ENCODE measurements around the gene ZBTB17. TPM values are rescaled to one million over a fixed set of nuclear protein-coding genes. Genes with fewer than 3 reads are reported as not detected.

The ZBTB17 gene
- total and polyA plus RNA-seq, 9 of the 15 experiments (the other 6 are each of a cell fraction or from before 2014, with no cell fraction given), result 1.1 to 53.4 (median 29.6) TPM

DNA sequence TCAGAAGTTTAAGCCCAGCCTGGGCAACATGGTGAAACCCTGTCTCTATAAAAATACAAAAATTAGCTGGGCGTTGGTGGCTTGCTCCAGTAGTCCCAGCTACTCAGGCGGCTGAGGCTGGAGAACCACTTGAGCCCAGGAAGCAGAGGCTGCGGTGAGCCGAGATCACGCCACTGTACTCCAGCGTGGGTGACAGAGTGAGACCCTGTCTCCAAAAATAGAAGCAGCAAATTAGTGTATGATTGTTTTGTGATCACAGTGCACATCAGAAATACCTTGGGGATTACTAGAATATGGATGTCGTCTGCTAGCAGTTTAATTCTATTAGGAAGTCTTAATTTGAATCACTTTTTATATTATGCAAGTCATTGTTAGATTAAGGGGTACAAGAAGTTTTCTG, 59.0 kb downstream of the ZBTB17 start:
- H2AFZ ChIP-seq (ENCODE audit: low read depth, low read length), result no peak overlapping the region
- ChIA-PET POLR2A (no interaction called here), CTCF (ENCODE audit: low intra/inter-chr PET ratio) (no interaction called here)
- H3K27me3 ChIP-seq (ENCODE audit: control insufficient read depth in 2 of 2, insufficient read depth in 2 of 2, low read length in 2 of 2), result no peaks in the 10 kb centered on the region
- intact Hi-C loops (cut with micrococcal nuclease), result no loop called here
- no peak overlapping the region for H3K27ac ChIP-seq (ENCODE audit: extremely low read depth, low read depth, low read length)
- no peaks in the 10 kb centered on the region for H3K9me1 ChIP-seq (ENCODE audit: control insufficient read depth, insufficient read depth, low read length)
- H3K36me3 ChIP-seq (ENCODE audit: control insufficient read depth, insufficient read depth, low read length), result peaks cover 92% of the 10 kb centered on the region
- no peak overlapping the region for H3K4me2 ChIP-seq (ENCODE audit: insufficient read depth, low read length)
- no peaks in the 10 kb centered on the region for H4K20me1 ChIP-seq (replicated peaks; ENCODE audit: control insufficient read depth, insufficient read depth, low read length)
- no peaks in the 10 kb centered on the region for H3K4me1 ChIP-seq (replicated peaks in 1 of 2; ENCODE audit: control insufficient read depth in 2 of 2, insufficient read depth in 2 of 2, low read length in 2 of 2)
- in situ Hi-C loops (cut with MboI), result loop anchor here (5.0 kb wide), 1 partner anchor 105 kb away; no protein-coding TSS in a partner anchor
- no peak for FAIRE-seq
- TF ChIP-seq NELFE (IDR thresholded peaks at IDR 0.05; ENCODE audit: insufficient read depth, insufficient read length) (no peak), ZFP30 (CRISPR knock-in tag; IDR thresholded peaks at IDR 0.05; ENCODE audit: borderline replicate concordance) (no peak), NFIC (IDR thresholded peaks at IDR 0.05) (no peak), MAFG (tag; conservative IDR thresholded peaks at IDR 0.05) (peak; percentile 40; the same call in 1 of the 2 replicates), CHD1 (IDR thresholded peaks at IDR 0.05; ENCODE audit: low read length) (no peak), NONO (IDR thresholded peaks at IDR 0.05; ENCODE audit: low read depth in 2 of 2, low read length in 1 of 2) (no peak), NFE2L1 (tag; IDR thresholded peaks at IDR 0.05; ENCODE audit: borderline replicate concordance, low read depth) (peak; percentile 49; the same call in 1 of the 2 replicates), RBM15 (IDR thresholded peaks at IDR 0.05; ENCODE audit: insufficient read depth, low read length) (no peak), TOE1 (IDR thresholded peaks at IDR 0.05; ENCODE audit: borderline replicate concordance) (no peak), TOE1 (CRISPR knock-in tag; IDR thresholded peaks at IDR 0.05; ENCODE audit: borderline replicate concordance, low read depth) (no peak), RBM25 (IDR thresholded peaks at IDR 0.05; ENCODE audit: low read depth, low read length, severe bottlenecking) (no peak)
- TF ChIP-seq, protein P1, sequence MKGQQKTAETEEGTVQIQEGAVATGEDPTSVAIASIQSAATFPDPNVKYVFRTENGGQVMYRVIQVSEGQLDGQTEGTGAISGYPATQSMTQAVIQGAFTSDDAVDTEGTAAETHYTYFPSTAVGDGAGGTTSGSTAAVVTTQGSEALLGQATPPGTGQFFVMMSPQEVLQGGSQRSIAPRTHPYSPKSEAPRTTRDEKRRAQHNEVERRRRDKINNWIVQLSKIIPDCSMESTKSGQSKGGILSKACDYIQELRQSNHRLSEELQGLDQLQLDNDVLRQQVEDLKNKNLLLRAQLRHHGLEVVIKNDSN (CRISPR knock-in tag; IDR thresholded peaks at IDR 0.05), result no peak
- TF ChIP-seq, protein P2, sequence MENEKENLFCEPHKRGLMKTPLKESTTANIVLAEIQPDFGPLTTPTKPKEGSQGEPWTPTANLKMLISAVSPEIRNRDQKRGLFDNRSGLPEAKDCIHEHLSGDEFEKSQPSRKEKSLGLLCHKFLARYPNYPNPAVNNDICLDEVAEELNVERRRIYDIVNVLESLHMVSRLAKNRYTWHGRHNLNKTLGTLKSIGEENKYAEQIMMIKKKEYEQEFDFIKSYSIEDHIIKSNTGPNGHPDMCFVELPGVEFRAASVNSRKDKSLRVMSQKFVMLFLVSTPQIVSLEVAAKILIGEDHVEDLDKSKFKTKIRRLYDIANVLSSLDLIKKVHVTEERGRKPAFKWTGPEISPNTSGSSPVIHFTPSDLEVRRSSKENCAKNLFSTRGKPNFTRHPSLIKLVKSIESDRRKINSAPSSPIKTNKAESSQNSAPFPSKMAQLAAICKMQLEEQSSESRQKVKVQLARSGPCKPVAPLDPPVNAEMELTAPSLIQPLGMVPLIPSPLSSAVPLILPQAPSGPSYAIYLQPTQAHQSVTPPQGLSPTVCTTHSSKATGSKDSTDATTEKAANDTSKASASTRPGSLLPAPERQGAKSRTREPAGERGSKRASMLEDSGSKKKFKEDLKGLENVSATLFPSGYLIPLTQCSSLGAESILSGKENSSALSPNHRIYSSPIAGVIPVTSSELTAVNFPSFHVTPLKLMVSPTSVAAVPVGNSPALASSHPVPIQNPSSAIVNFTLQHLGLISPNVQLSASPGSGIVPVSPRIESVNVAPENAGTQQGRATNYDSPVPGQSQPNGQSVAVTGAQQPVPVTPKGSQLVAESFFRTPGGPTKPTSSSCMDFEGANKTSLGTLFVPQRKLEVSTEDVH (IDR thresholded peaks at IDR 0.05; ENCODE audit: low read depth, partially characterized antibody), result no peak
- no peak for DNase-seq (ENCODE audit: extremely low read depth in 1 of 4, low spot score in 3 of 4)
- no peak overlapping the region for H3K9ac ChIP-seq (ENCODE audit: insufficient read depth in 1 of 2, low read depth in 2 of 2, low read length in 2 of 2)
- no peaks in the 10 kb centered on the region for H3K9me3 ChIP-seq (replicated peaks; ENCODE audit: control insufficient read depth, insufficient read depth, low read depth, low read length)
- H3K79me2 ChIP-seq (ENCODE audit: control insufficient read depth, insufficient read depth, low read length), result peaks cover 71% of the 10 kb centered on the region
- BruUV-seq (replicated peaks), result no TSS peak
- no peak overlapping the region for H3K4me3 ChIP-seq
- ATAC-seq, result no peak
- 90% methylated on average over 7 of the region's 7 CpGs for WGBS (ENCODE audit: insufficient coverage, low coverage, missing lambda C conversion rate)

Data from K562 (cell line).